WI38 (cell line): ENCODE results near the gene MB.
"Not testable (repeated sequence)": the region's sequence is repeated elsewhere in the genome, so short reads cannot be mapped to it uniquely, and the experiment has no call there.

Experiments
- H3K4me3 ChIP-seq: 2 replicates; pipeline ENCODE4 v1.5.1; 2011; ENCODE audit warnings: low read depth, mild to moderate bottlenecking, control low read depth, low read length
- CTCF ChIP-seq: IDR thresholded peaks from 2 replicates; pipeline ENCODE4 v1.5.1; 2012; ENCODE audit warnings: low read depth, mild to moderate bottlenecking, control low read depth, low read length

The MB gene

GRCh38 chr22:35617137-35617755, at the start of gene MB:
TSS of gene MB (minus strand) at chr22:35617329. CDS start at chr22:35617257, 72 bp downstream.
- no peak for TF ChIP-seq CTCF
- H3K4me3 ChIP-seq, result no peak within 1 kb of the TSS

GRCh38 chr22:35666699-35667098, 49.6 kb upstream of the MB start:
- not testable (repeated sequence) for H3K4me3 ChIP-seq

GRCh38 chr22:35664955-35665587, 47.9 kb upstream of the MB start:
- no peak overlapping the region for H3K4me3 ChIP-seq
- TF ChIP-seq CTCF, result no peak

GRCh38 chr22:35663371-35663770, 46.2 kb upstream of the MB start:
- no peak for TF ChIP-seq CTCF
- 0 out of 2 replicates have a peak overlapping the region, but pooled peaks have one; percentile 20 for H3K4me3 ChIP-seq

- no peak overlapping the region for H3K4me3 ChIP-seq
- no peak for TF ChIP-seq CTCF
Observed at GRCh38 chr22:35662914-35663313, 45.8 kb upstream of the MB start.

- no peak overlapping the region for H3K4me3 ChIP-seq
- TF ChIP-seq CTCF, result no peak
Observed at GRCh38 chr22:35661464-35661863, 44.3 kb upstream of the MB start.

- no peak overlapping the region for H3K4me3 ChIP-seq
- TF ChIP-seq CTCF, result no peak
Observed at GRCh38 chr22:35660291-35661127, 43.4 kb upstream of the MB start.
